ENCODE data around the gene ALDH3A1. TPM values are rescaled to one million over a fixed set of nuclear protein-coding genes. Genes with fewer than 3 reads are reported as not detected.

Gene ALDH3A1
- total RNA-seq (1 to 10 TPM in 1 of 10 donors, under 1 TPM in 2, not detected in 7; 0.41 to 1.5 (median 0.48) TPM), polyA plus RNA-seq (under 1 TPM in 1 of 2 donors, not detected in 1; 0.12 TPM)
- long read RNA-seq, donor 1: 0 reads
- long read RNA-seq, donor 2: 0 reads
- long read RNA-seq, donor 3: 0 reads

DNA sequence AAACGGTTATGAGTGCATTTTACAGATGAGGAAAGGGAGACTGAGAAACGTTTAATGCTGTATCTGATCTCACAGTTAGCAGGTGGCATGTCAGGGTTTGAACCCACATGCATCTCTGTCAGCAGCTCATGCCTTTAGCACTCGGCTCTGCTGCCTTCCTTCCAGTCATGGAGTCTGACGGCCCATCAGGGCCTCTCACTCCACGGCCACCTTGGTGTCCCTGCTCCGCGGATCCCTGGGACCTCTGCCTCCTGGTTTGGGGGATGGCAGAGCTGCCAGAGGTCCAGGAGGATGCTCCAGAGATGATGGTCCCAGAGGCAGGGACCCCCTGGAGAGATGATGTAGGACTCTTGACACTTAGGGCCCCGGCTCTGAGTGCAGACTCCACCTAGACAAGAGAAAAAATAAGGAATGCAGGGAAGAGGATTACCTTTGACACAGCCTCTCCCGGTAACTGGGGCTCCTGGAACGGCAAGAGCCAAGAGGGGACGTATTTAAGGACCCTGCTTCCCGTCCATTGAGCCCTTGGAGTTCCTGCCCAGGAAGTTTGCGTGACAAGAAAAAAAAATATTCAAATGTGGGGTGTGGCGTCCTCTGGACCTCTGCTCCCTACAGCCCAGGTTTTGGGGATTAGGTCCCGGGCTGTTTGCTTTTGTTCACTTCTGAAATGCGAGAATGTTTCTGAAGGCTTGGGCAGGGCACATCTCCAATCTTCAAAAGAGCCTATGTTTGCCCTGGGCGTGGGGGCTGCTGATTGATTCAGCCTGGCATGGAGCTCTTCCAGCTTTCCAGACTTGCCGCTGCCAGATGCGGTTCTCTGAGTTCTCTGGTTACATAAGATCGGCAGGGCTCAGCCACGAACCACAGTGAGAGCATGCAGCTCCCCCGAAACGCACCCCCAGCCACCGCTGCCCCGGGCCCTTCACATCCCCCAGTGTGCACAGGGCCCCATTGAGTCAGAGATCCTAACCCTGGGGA lies at the start of gene ALDH3A1:
TSS of gene ALDH3A1 (minus strand) at position 470 of the 978 bp plus-strand sequence. CDS start 3,169 bp downstream, outside the sequence.
- H3K27me3 ChIP-seq: no peaks in the 10 kb centered on the region
- no peaks in the 10 kb centered on the region for H3K9me3 ChIP-seq
- peaks cover 0 to 21% (median 9%) of the 10 kb centered on the region in 9 donors for H3K4me1 ChIP-seq
- TF ChIP-seq, protein P1, sequence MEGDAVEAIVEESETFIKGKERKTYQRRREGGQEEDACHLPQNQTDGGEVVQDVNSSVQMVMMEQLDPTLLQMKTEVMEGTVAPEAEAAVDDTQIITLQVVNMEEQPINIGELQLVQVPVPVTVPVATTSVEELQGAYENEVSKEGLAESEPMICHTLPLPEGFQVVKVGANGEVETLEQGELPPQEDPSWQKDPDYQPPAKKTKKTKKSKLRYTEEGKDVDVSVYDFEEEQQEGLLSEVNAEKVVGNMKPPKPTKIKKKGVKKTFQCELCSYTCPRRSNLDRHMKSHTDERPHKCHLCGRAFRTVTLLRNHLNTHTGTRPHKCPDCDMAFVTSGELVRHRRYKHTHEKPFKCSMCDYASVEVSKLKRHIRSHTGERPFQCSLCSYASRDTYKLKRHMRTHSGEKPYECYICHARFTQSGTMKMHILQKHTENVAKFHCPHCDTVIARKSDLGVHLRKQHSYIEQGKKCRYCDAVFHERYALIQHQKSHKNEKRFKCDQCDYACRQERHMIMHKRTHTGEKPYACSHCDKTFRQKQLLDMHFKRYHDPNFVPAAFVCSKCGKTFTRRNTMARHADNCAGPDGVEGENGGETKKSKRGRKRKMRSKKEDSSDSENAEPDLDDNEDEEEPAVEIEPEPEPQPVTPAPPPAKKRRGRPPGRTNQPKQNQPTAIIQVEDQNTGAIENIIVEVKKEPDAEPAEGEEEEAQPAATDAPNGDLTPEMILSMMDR (IDR thresholded peaks at IDR 0.05): no peak
- H3K27ac ChIP-seq: no peak within 1 kb of the TSS
- ATAC-seq (no peak), DNase-seq (no peak)
- WGBS, 2 donors: 57 to 67% methylated on average over 25 of the region's 25 CpGs
- no peaks in the 10 kb centered on the region for H3K36me3 ChIP-seq
- H3K4me3 ChIP-seq: no peak within 1 kb of the TSS
- intact Hi-C loops (cut with DNase I): loop anchor here in 2 of 10 donors (5.0 to 10.0 kb wide), 2 partner anchors 83 to 101 kb away; partner anchors contain the start of gene ALDH3A2 (in 1 of the 2)

DNA sequence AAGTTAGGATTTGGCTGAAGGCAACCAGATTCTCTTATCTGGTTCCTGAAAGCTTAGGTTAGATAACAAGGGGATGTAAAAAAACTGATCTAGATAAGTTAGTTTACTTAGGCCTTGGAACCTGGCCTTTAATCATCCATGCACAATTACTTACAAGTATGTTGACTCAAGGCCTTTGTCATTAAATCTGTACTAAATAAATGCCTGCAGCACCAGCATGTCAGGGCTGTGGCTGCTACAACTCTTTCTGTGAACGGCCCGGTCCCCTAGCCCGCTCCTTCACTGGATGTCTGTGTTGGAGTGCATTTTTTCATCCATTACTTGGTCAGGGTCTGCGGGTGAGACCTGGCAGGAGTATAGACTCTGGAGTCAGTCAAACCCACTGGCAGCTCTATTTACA lies 48.4 kb upstream of the ALDH3A1 start:
- TF ChIP-seq, protein P1 (IDR thresholded peaks at IDR 0.05): no peak
- no peaks in the 10 kb centered on the region for H3K27me3 ChIP-seq
- intact Hi-C loops (cut with DNase I): no loop called here
- peaks cover 0 to 100% (median 59%) of the 10 kb centered on the region in 9 donors for H3K36me3 ChIP-seq
- peaks cover 0 to 31% (median 3%) of the 10 kb centered on the region in 11 donors for H3K9me3 ChIP-seq
- WGBS, 2 donors: 97 to 99% methylated on average over 4 of the region's 4 CpGs
- ATAC-seq (no peak), DNase-seq (no peak)
- no peak overlapping the region for H3K27ac ChIP-seq
- no peak overlapping the region for H3K4me3 ChIP-seq
- H3K4me1 ChIP-seq: no peaks in the 10 kb centered on the region

DNA sequence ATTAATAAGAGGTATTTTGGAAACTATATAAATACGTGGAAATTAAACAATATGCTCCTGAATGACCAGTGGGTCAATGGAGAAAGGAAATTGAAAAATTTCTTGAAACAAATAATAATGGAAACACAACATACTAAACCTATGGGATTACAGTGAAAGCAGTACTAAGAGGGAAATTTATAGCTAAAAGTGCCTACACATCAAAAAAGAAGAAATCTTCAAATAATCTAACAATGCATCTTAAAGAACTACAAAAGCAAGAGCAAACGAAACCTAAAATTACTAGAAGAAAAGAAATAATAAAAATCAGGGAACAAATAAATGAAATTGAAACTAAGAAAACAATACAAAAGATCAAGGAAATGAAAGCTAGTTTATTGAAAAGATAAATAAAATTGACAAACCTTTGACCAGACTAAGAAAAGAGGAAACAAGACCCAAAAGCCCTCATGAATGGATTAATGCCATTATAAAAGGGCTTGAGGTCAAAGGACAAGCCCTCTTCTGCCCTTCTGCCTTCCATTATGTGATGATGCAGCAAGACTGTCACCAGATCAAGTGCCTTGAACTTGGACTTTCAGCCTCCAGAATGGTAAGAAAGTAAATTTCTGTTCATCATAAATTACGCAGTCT lies 43.9 kb upstream of the ALDH3A1 start:
- Histone ChIP-seq H3K36me3 (peaks cover 0 to 100% (median 55%) of the 10 kb centered on the region in 9 donors), H3K27ac (no peak overlapping the region), H3K9me3 (peaks cover 0 to 29% (median 3%) of the 10 kb centered on the region in 11 donors), H3K4me1 (no peaks in the 10 kb centered on the region), H3K27me3 (no peaks in the 10 kb centered on the region), H3K4me3 (no peak overlapping the region)
- TF ChIP-seq, protein P1 (IDR thresholded peaks at IDR 0.05): no peak
- DNase-seq: no peak
- 96% methylated on average over 3 of the region's 3 CpGs for WGBS, 2 donors
- no peak for ATAC-seq
- intact Hi-C loops (cut with DNase I): no loop called here

DNA sequence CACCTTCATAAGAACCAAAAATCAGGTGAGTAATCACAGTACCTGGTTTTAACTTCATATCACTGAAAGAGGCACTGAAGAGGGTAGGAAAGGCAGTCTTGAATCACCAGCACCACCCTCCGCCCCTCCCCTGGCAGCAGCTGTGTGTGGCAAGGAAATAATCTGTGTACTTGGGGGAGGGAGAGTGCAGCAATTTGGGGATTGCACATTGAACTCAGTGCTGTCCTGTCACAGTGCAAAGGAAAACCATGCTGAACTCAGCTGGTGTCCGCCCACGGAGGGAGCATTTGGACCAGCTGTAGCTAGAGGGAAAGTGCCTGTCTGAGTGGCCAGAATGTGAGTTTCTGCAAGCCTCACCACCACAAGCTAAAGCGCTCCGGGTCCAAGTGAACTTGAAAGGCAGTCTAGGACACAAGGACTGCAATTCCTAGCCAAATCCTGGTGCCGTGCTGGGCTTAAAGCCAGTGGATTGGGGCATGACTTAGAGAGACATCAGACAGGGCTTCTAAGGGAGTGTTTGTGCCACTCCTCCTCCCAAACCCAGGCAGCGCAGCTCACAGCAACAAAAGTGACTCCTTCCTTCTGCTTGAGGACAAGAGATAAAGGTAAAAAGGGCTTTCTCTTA lies 39.7 kb upstream of the ALDH3A1 start:
- intact Hi-C loops (cut with DNase I): no loop called here
- ATAC-seq: no peak
- Histone ChIP-seq H3K4me3 (no peak overlapping the region), H3K4me1 (no peaks in the 10 kb centered on the region), H3K36me3 (peaks cover 0 to 92% (median 18%) of the 10 kb centered on the region in 9 donors), H3K9me3 (no peaks in the 10 kb centered on the region), H3K27me3 (no peaks in the 10 kb centered on the region), H3K27ac (no peak overlapping the region)
- WGBS, 2 donors: 88 to 91% methylated on average over 7 of the region's 7 CpGs
- DNase-seq: no peak
- TF ChIP-seq, protein P1 (IDR thresholded peaks at IDR 0.05): no peak
